ENCODE data around the gene EFHC2. TPM values are rescaled to one million over a fixed set of nuclear protein-coding genes. Genes with fewer than 3 reads are reported as not detected.

Gene EFHC2
- total RNA-seq, 1 experiment from 2014 or later: 4.3 TPM

DNA sequence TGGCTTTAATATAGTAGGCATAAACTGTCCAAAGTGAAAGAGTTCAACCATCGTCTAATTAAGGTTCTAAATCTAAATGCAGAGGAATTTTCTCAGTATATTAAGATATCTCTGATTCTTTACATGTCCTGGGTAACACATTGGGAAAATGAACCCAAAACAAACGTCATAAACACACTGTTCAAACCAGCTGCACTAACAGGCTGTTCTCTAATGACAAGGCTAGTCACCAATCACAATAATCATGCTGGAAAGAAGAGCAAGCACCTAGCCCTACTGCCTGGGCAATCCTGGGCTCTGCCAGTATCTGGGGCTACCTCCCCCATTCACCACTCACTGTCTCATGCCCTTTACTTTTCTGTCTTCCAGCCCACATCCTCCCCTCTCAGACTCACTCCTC is 107.9 kb downstream of the EFHC2 start:
- H3K27ac ChIP-seq: no peak overlapping the region
- no peaks in the 10 kb centered on the region for H3K79me2 ChIP-seq (ENCODE audit: low read depth)
- H3K9me2 ChIP-seq (ENCODE audit: insufficient read depth): no peaks in the 10 kb centered on the region
- H2AFZ ChIP-seq: no peak overlapping the region
- H3K27me3 ChIP-seq (ENCODE audit: insufficient read depth, low read depth): no peaks in the 10 kb centered on the region
- BruUV-seq (replicated peaks): no TSS peak
- TF ChIP-seq, protein P1, sequence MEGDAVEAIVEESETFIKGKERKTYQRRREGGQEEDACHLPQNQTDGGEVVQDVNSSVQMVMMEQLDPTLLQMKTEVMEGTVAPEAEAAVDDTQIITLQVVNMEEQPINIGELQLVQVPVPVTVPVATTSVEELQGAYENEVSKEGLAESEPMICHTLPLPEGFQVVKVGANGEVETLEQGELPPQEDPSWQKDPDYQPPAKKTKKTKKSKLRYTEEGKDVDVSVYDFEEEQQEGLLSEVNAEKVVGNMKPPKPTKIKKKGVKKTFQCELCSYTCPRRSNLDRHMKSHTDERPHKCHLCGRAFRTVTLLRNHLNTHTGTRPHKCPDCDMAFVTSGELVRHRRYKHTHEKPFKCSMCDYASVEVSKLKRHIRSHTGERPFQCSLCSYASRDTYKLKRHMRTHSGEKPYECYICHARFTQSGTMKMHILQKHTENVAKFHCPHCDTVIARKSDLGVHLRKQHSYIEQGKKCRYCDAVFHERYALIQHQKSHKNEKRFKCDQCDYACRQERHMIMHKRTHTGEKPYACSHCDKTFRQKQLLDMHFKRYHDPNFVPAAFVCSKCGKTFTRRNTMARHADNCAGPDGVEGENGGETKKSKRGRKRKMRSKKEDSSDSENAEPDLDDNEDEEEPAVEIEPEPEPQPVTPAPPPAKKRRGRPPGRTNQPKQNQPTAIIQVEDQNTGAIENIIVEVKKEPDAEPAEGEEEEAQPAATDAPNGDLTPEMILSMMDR (conservative IDR thresholded peaks at IDR 0.05): no peak
- no peak for TF ChIP-seq EZH2 (IDR thresholded peaks at IDR 0.05; ENCODE audit: low read depth)
- H4K20me1 ChIP-seq (ENCODE audit: insufficient read depth): no peaks in the 10 kb centered on the region
- H3F3A ChIP-seq (ENCODE audit: insufficient read depth, low read depth): no peaks in the 10 kb centered on the region
- intact Hi-C loops (cut with micrococcal nuclease; ENCODE audit: unreplicated experiment): no loop called here
- H3K9me3 ChIP-seq (ENCODE audit: insufficient read depth, low read depth): no peaks in the 10 kb centered on the region
- H3K4me2 ChIP-seq: no peak overlapping the region
- ChIA-PET POLR2A (ENCODE audit: unreplicated experiment) (no interaction called here), CTCF (no interaction called here)
- no peaks in the 10 kb centered on the region for H3K4me1 ChIP-seq (replicated peaks; ENCODE audit: insufficient read depth)
- DNase-seq: no peak
- no peaks in the 10 kb centered on the region for H3K36me3 ChIP-seq (ENCODE audit: low read depth)
- H3K4me3 ChIP-seq: no peak overlapping the region

DNA sequence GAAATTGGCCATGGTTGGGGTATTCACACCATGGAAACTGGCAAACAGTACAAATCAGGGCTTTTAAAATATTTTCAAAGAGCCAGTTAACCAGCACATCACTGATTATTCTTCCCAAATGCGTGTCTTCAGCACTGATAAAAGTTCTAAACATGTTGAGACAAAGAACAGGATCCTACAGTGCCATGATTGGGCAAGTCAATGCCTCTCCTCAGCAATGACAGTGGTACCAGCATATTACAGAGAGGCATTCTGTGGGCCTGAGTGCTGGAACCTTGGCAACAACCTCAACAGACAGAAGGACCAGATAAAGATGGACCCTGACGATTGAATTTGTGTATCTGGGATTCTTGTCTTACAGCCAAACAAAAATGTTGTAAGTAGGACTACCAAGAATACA is 108.9 kb downstream of the EFHC2 start:
- TF ChIP-seq, protein P1 (conservative IDR thresholded peaks at IDR 0.05): no peak
- no peak for TF ChIP-seq EZH2 (IDR thresholded peaks at IDR 0.05; ENCODE audit: low read depth)
- H3K36me3 ChIP-seq (ENCODE audit: low read depth): no peaks in the 10 kb centered on the region
- H3K4me2 ChIP-seq: no peak overlapping the region
- no peaks in the 10 kb centered on the region for H3K9me2 ChIP-seq (ENCODE audit: insufficient read depth)
- no peaks in the 10 kb centered on the region for H3K79me2 ChIP-seq (ENCODE audit: low read depth)
- H3K27ac ChIP-seq: no peak overlapping the region
- CTCF ChIA-PET: no interaction called here
- H3K4me1 ChIP-seq (replicated peaks; ENCODE audit: insufficient read depth): no peaks in the 10 kb centered on the region
- no peak overlapping the region for H3K4me3 ChIP-seq
- POLR2A ChIA-PET (ENCODE audit: unreplicated experiment): no interaction called here
- no peaks in the 10 kb centered on the region for H3K27me3 ChIP-seq (ENCODE audit: insufficient read depth, low read depth)
- no peak overlapping the region for H2AFZ ChIP-seq
- no peak for DNase-seq
- intact Hi-C loops (cut with micrococcal nuclease; ENCODE audit: unreplicated experiment): no loop called here
- H3F3A ChIP-seq (ENCODE audit: insufficient read depth, low read depth): no peaks in the 10 kb centered on the region
- no TSS peak for BruUV-seq (replicated peaks)
- H4K20me1 ChIP-seq (ENCODE audit: insufficient read depth): no peaks in the 10 kb centered on the region
- no peaks in the 10 kb centered on the region for H3K9me3 ChIP-seq (ENCODE audit: insufficient read depth, low read depth)

DNA sequence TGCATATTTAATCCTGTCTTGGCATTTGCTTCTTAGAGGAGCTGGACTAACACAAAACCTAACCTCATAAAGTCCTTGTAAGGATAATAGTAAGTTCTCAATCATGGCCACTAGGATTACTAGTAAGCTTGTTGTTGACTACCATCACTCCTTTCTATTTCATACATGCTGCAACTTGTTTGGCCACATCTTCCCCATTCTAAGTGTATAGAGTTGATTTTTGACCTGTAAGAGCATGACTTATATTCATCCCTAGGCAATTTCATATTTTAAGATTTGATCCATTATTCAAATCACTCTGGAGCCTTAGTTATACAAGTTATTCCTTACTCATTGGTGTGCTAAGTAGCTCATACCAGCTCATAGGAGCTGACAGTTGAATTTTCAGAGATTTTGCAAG is 109.4 kb downstream of the EFHC2 start:
- H3K36me3 ChIP-seq (ENCODE audit: low read depth): no peaks in the 10 kb centered on the region
- no peak for DNase-seq

More for the DNA sequence above, 109.4 kb downstream of the EFHC2 start:
- TF ChIP-seq EZH2 (IDR thresholded peaks at IDR 0.05; ENCODE audit: low read depth): no peak
- TF ChIP-seq, protein P1 (conservative IDR thresholded peaks at IDR 0.05): no peak
- ChIA-PET CTCF (no interaction called here), POLR2A (ENCODE audit: unreplicated experiment) (no interaction called here)
- H3K4me1 ChIP-seq (replicated peaks; ENCODE audit: insufficient read depth): no peaks in the 10 kb centered on the region
- no peaks in the 10 kb centered on the region for H3K79me2 ChIP-seq (ENCODE audit: low read depth)
- H3K4me2 ChIP-seq: no peak overlapping the region
- H2AFZ ChIP-seq: no peak overlapping the region
- BruUV-seq (replicated peaks): no TSS peak
- no peak overlapping the region for H3K4me3 ChIP-seq
- intact Hi-C loops (cut with micrococcal nuclease; ENCODE audit: unreplicated experiment): no loop called here
- no peak overlapping the region for H3K27ac ChIP-seq
- H3K9me2 ChIP-seq (ENCODE audit: insufficient read depth): no peaks in the 10 kb centered on the region
- no peaks in the 10 kb centered on the region for H3K27me3 ChIP-seq (ENCODE audit: insufficient read depth, low read depth)
- H3F3A ChIP-seq (ENCODE audit: insufficient read depth, low read depth): no peaks in the 10 kb centered on the region
- H3K9me3 ChIP-seq (ENCODE audit: insufficient read depth, low read depth): no peaks in the 10 kb centered on the region
- no peaks in the 10 kb centered on the region for H4K20me1 ChIP-seq (ENCODE audit: insufficient read depth)
